ENCODE measurements around the gene BAIAP2.

BAIAP2 gene

DNA sequence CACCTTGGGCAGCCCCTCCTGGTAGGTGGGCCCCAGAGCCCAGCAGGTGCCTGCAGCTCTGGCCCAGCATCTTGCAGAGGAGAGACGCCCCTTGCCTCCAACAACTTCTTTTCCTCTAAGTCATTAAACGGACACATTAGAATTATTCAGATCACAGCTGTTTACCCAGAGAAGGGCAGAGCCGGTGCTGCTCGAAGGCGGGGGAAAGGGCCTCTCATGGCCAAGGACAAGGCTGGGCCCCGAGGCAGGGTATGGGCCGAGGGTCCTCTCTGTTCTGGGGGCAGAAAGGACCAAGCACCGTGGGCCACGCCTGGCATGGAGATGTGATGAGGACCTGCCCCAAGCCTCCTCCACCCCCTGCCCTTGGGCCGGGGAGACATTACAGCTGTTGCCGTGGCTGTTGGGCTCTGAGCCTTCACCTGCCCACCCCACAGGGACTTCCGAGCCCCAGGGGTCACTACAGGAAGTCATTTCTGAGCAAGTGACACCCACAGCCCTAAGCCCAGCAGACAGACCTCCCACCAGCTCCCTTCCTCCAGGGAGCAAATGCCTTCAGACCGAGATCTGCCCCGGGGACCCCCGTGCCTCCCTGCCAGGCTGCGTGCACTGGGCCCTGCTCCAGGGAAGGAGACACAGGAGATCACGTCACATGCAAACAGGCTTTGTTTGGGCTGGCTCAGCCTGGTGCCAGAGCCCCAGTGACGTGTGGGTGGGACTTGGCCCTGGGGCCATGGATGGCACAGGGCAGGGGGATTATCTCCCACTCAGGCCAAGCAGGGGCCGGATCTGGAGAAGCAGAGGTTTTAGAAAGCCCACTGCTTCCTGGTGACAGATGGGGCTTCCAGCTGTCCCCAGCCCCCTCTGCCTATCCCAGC lies 129.7 kb downstream of the BAIAP2 start:
- Mint-ChIP-seq H3K36me3 (ENCODE audit: low read depth) (no peaks in the 10 kb centered on the region), H3K27ac (no peak overlapping the region)
- TF ChIP-seq, protein P1, sequence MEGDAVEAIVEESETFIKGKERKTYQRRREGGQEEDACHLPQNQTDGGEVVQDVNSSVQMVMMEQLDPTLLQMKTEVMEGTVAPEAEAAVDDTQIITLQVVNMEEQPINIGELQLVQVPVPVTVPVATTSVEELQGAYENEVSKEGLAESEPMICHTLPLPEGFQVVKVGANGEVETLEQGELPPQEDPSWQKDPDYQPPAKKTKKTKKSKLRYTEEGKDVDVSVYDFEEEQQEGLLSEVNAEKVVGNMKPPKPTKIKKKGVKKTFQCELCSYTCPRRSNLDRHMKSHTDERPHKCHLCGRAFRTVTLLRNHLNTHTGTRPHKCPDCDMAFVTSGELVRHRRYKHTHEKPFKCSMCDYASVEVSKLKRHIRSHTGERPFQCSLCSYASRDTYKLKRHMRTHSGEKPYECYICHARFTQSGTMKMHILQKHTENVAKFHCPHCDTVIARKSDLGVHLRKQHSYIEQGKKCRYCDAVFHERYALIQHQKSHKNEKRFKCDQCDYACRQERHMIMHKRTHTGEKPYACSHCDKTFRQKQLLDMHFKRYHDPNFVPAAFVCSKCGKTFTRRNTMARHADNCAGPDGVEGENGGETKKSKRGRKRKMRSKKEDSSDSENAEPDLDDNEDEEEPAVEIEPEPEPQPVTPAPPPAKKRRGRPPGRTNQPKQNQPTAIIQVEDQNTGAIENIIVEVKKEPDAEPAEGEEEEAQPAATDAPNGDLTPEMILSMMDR (IDR thresholded peaks at IDR 0.05) = no peak

DNA sequence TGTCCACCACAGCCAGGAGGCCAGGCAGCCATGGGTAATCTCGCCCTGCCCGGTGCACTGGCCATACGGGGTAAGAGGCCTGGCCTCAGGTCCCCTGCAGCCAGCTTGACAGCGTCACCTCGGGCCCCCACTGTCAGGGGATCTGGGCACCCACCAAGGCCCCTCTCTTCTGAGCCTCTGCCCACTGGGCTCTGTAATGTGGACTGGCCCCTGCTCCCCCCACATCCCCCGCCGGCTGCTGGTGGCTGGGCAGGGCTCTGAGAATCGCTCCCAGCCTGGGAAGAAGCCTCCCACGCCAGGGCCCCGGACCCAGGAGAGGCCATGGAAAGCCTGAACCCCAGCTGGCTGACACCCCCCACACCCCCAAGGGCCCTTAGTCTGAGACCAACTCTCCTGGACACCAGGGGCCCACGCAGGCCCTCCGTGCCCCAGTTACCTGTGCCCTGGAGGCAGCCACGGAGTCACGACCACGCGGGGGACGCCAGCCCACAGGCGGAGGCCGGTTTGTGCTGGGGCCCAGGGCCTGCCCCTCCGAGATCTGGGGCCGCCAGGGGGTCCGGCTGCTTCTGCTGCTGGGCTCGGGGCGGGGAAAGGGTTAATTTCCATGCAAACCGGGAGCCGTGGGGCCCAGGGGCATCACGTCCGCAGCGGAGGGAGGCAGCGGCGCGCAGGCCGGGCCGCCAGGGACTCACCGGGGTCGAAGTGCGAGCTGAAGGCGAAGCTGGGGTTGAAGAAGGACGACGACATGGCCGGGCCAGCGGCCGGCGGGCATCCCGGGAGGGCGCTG lies 130.5 kb downstream of the BAIAP2 start, which contains the start of gene PVALEF:
Gene PVALEF (plus strand): TSS at position 262 of the 787 bp plus-strand sequence. CDS start 15,720 bp downstream, outside the sequence.
- H3K4me3 Mint-ChIP-seq = peak within 1 kb of the TSS; percentile 64

More for the DNA sequence above, 129.7 kb downstream of the BAIAP2 start:
- Mint-ChIP-seq H3K27me3 (ENCODE audit: low read depth, poor library complexity) (no peaks in the 10 kb centered on the region), H3K4me3 (peak overlapping the region; percentile 60), H3K9me3 (no peaks in the 10 kb centered on the region), H3K4me1 (peaks cover 14% of the 10 kb centered on the region)
- no peak for DNase-seq

DNA sequence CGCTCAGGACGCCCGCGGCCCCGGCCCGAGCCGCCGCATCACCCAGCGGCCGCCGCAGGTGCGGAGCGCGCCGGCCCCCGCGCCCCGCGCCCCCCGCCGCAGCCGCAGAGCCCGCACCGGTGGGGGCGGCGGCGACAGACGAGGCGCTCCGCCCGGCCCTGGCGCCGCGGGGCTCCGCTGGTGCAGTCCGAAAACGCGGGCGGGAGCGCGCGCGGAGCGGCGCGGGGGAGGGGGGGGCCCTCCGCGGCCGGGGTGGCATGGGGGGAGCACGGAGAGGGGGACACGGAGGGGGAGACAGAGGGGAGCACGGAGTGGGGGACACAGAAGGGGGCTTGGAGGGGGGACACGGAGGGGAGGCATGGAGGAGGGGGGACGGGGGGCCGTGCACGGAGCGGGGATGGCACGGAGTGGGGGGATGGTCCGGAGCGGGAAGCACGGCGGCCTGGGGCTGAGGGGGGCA lies 131.1 kb downstream of the BAIAP2 start, which contains the start of gene AATK:
Gene AATK (minus strand): TSS at position 189 of the 460 bp plus-strand sequence. CDS start 229 bp downstream, outside the sequence.
- no peak for DNase-seq

More for the DNA sequence above, 130.5 kb downstream of the BAIAP2 start, which contains the start of gene PVALEF:
- no peak within 1 kb of the TSS for H3K27ac Mint-ChIP-seq
- H3K9me3 Mint-ChIP-seq = no peaks in the 10 kb centered on the region
- DNase-seq = peak; percentile 66
- peaks cover 14% of the 10 kb centered on the region for H3K4me1 Mint-ChIP-seq
- H3K36me3 Mint-ChIP-seq (ENCODE audit: low read depth) = no peaks in the 10 kb centered on the region
- H3K27me3 Mint-ChIP-seq (ENCODE audit: low read depth, poor library complexity) = no peaks in the 10 kb centered on the region
- TF ChIP-seq, protein P1 (IDR thresholded peaks at IDR 0.05) = no peak

More for the DNA sequence above, 131.1 kb downstream of the BAIAP2 start, which contains the start of gene AATK:
- H3K4me3 Mint-ChIP-seq = peak within 1 kb of the TSS; percentile 64
- H3K27ac Mint-ChIP-seq = no peak within 1 kb of the TSS
- H3K9me3 Mint-ChIP-seq = no peaks in the 10 kb centered on the region
- TF ChIP-seq, protein P1 (IDR thresholded peaks at IDR 0.05) = no peak
- no peaks in the 10 kb centered on the region for H3K36me3 Mint-ChIP-seq (ENCODE audit: low read depth)
- H3K27me3 Mint-ChIP-seq (ENCODE audit: low read depth, poor library complexity) = no peaks in the 10 kb centered on the region
- H3K4me1 Mint-ChIP-seq = peaks cover 14% of the 10 kb centered on the region
